HT1080 (cell line): ENCODE data around the gene ARF5. TPM values are rescaled to one million over a fixed set of nuclear protein-coding genes. Genes with fewer than 3 reads are reported as not detected.
"Not testable (repeated sequence)": the region's sequence is repeated elsewhere in the genome, so short reads cannot be mapped to it uniquely, and the experiment has no call there.

Experiments
- DNase-seq: peaks from one replicate; pipeline ENCODE4 v3.0.0-alpha.2; 2015; ENCODE audit warnings: low read depth
- polyA plus RNA-seq, 2 experiments: library from polyadenylated mRNA; depleted of rRNA; stranded (reverse); fragments of >200 nt; gene quantifications; 2 replicates each; pipeline ENCODE4 v1.2.3, GENCODE V29; 2015
- total RNA-seq: library from RNA; depleted of rRNA; stranded (reverse); fragments of >200 nt; shearing (Covaris generic); gene quantifications from 2 replicates; pipeline ENCODE4 v1.2.3, GENCODE V29; 2014; rRNA removed

The ARF5 gene
- 116 and 131 TPM in 2 replicates for total RNA-seq
- 147 and 175 TPM in 2 replicates for polyA plus RNA-seq (2015; cell fraction: cytosol; rRNA removed)
- 75.1 and 79.5 TPM in 2 replicates for polyA plus RNA-seq (2015; cell fraction: nucleus; rRNA removed)

- DNase-seq, result peak; percentile 31
Observed at GRCh38 chr7:127588019-127588696, at the start of gene ARF5. Gene ARF5 (plus strand): TSS chr7:127588411. CDS start chr7:127588499, 88 bp downstream.

GRCh38 chr7:127539116-127539515 lies 49.1 kb upstream of the ARF5 start:
- DNase-seq, result no peak

GRCh38 chr7:127540461-127540860 lies 47.8 kb upstream of the ARF5 start:
- DNase-seq, result not testable (repeated sequence)

GRCh38 chr7:127541548-127541947 lies 46.7 kb upstream of the ARF5 start:
- DNase-seq, result no peak

- DNase-seq, result no peak
Observed at GRCh38 chr7:127546313-127546712, 41.9 kb upstream of the ARF5 start.

GRCh38 chr7:127550247-127550646 lies 38.0 kb upstream of the ARF5 start:
- no peak for DNase-seq

- no peak for DNase-seq
Observed at GRCh38 chr7:127551941-127552340, 36.3 kb upstream of the ARF5 start.

GRCh38 chr7:127556404-127556803 lies 31.8 kb upstream of the ARF5 start:
- DNase-seq, result no peak

GRCh38 chr7:127557803-127558202 lies 30.4 kb upstream of the ARF5 start:
- no peak for DNase-seq

- no peak for DNase-seq
Observed at GRCh38 chr7:127566242-127566641, 22.0 kb upstream of the ARF5 start.

GRCh38 chr7:127568034-127568433 lies 20.2 kb upstream of the ARF5 start:
- not testable (repeated sequence) for DNase-seq

GRCh38 chr7:127571741-127572505 lies 16.3 kb upstream of the ARF5 start:
- DNase-seq, result peak; percentile 42

- no peak for DNase-seq
Observed at GRCh38 chr7:127578036-127578684, 10.1 kb upstream of the ARF5 start.

GRCh38 chr7:127578711-127579275 lies 9.4 kb upstream of the ARF5 start:
- no peak for DNase-seq

- DNase-seq, result no peak
Observed at GRCh38 chr7:127580612-127581011, 7.6 kb upstream of the ARF5 start.

- DNase-seq, result no peak
Observed at GRCh38 chr7:127581716-127582115, 6.5 kb upstream of the ARF5 start.

GRCh38 chr7:127582361-127582760 lies 5.8 kb upstream of the ARF5 start:
- DNase-seq, result no peak

- DNase-seq, result no peak
Observed at GRCh38 chr7:127584648-127585043, 3.6 kb upstream of the ARF5 start.

GRCh38 chr7:127585044-127585953 lies 2.9 kb upstream of the ARF5 start, which contains the start of gene GCC1:
Gene GCC1 (minus strand): TSS chr7:127585596. CDS start chr7:127585182, 414 bp downstream.
- DNase-seq, result peak; percentile 78

GRCh38 chr7:127586346-127586745 lies 1.9 kb upstream of the ARF5 start:
- no peak for DNase-seq

- DNase-seq, result no peak
Observed at GRCh38 chr7:127587663-127588018, 570 bp upstream of the ARF5 start.
